Measurements from ENCODE around the gene ZIC1.

ZIC1 gene

GRCh38 chr3:147409143-147410115 lies at the start of gene ZIC1:
Gene ZIC1 (plus strand): TSS chr3:147409365. CDS start chr3:147410113, 748 bp downstream.
- H3K27ac ChIP-seq: no peak within 1 kb of the TSS
- TF ChIP-seq ZFX (IDR thresholded peaks at IDR 0.05): no peak
- no peak for TF ChIP-seq CTCF (conservative IDR thresholded peaks at IDR 0.05)

- no peak overlapping the region for H3K27ac ChIP-seq
- TF ChIP-seq CTCF (conservative IDR thresholded peaks at IDR 0.05) (no peak), ZFX (IDR thresholded peaks at IDR 0.05) (no peak)
These were observed 49.1 kb upstream of the ZIC1 start for GRCh38 chr3:147360051-147360439.

GRCh38 chr3:147360646-147361453 lies 48.3 kb upstream of the ZIC1 start:
- no peak overlapping the region for H3K27ac ChIP-seq
- TF ChIP-seq ZFX (IDR thresholded peaks at IDR 0.05) (no peak), CTCF (conservative IDR thresholded peaks at IDR 0.05) (no peak)

- TF ChIP-seq CTCF (conservative IDR thresholded peaks at IDR 0.05): peak; percentile 94
- TF ChIP-seq ZFX (IDR thresholded peaks at IDR 0.05): no peak
- H3K27ac ChIP-seq: no peak overlapping the region
These were observed 47.4 kb upstream of the ZIC1 start for GRCh38 chr3:147361454-147362420.

GRCh38 chr3:147364771-147365170 lies 44.4 kb upstream of the ZIC1 start:
- TF ChIP-seq ZFX (IDR thresholded peaks at IDR 0.05): no peak
- no peak for TF ChIP-seq CTCF (conservative IDR thresholded peaks at IDR 0.05)
- no peak overlapping the region; the same call in 1 of the 2 replicates for H3K27ac ChIP-seq

GRCh38 chr3:147365196-147366115 lies 43.7 kb upstream of the ZIC1 start:
- H3K27ac ChIP-seq: no peak overlapping the region; the same call in 1 of the 2 replicates

More at GRCh38 chr3:147365196-147366115, 43.7 kb upstream of the ZIC1 start:
- TF ChIP-seq ZFX (IDR thresholded peaks at IDR 0.05): no peak
- no peak for TF ChIP-seq CTCF (conservative IDR thresholded peaks at IDR 0.05)
